Measurements from ENCODE around the gene ZFP69.
"Not testable (repeated sequence)": the region's sequence is repeated elsewhere in the genome, so short reads cannot be mapped to it uniquely, and the experiment has no call there.

Gene ZFP69

GRCh38 chr1:40469327-40469726 is 7.8 kb upstream of the ZFP69 start:
- TF ChIP-seq CTCF (conservative IDR thresholded peaks at IDR 0.05; ENCODE audit: low read depth) = no peak
- DNase-seq (ENCODE audit: low spot score) = no peak
- POLR2A ChIA-PET (ENCODE audit: low non-redundant PET) = no interaction called here
- H3K27ac ChIP-seq = no peak overlapping the region
- CTCF ChIA-PET = interaction anchor here (0.6 kb wide), 1 partner anchor 298 kb away, joined by 3 read pairs; no protein-coding TSS in a partner anchor

- no peak overlapping the region for H3K27ac ChIP-seq
- TF ChIP-seq CTCF (conservative IDR thresholded peaks at IDR 0.05; ENCODE audit: low read depth) = no peak
- CTCF ChIA-PET = no interaction called here
- POLR2A ChIA-PET (ENCODE audit: low non-redundant PET) = no interaction called here
- DNase-seq (ENCODE audit: low spot score) = no peak
These were observed 1.8 kb upstream of the ZFP69 start for GRCh38 chr1:40475268-40475667.

GRCh38 chr1:40477678-40478053 is 576 bp downstream of the ZFP69 start:
- ChIA-PET CTCF (interaction anchor here (0.6 kb wide), 1 partner anchor 750 kb away, joined by 3 read pairs; no protein-coding TSS in a partner anchor), POLR2A (ENCODE audit: low non-redundant PET) (no interaction called here)
- peak overlapping the region; percentile 64 for H3K27ac ChIP-seq
- TF ChIP-seq CTCF (conservative IDR thresholded peaks at IDR 0.05; ENCODE audit: low read depth) = no peak
- DNase-seq (ENCODE audit: low spot score) = peak; percentile 13

GRCh38 chr1:40478276-40478675 is 1.2 kb downstream of the ZFP69 start:
- POLR2A ChIA-PET (ENCODE audit: low non-redundant PET) = no interaction called here
- DNase-seq (ENCODE audit: low spot score) = no peak
- CTCF ChIA-PET = interaction anchor here (0.6 kb wide), 1 partner anchor 749 kb away, joined by 3 read pairs; no protein-coding TSS in a partner anchor
- no peak overlapping the region for H3K27ac ChIP-seq
- TF ChIP-seq CTCF (conservative IDR thresholded peaks at IDR 0.05; ENCODE audit: low read depth) = no peak

GRCh38 chr1:40479156-40479555 is 2.1 kb downstream of the ZFP69 start:
- POLR2A ChIA-PET (ENCODE audit: low non-redundant PET) = no interaction called here
- CTCF ChIA-PET = no interaction called here
- no peak for TF ChIP-seq CTCF (conservative IDR thresholded peaks at IDR 0.05; ENCODE audit: low read depth)
- H3K27ac ChIP-seq = no peak overlapping the region
- no peak for DNase-seq (ENCODE audit: low spot score)

GRCh38 chr1:40495315-40495903 is 18.3 kb downstream of the ZFP69 start:
- POLR2A ChIA-PET (ENCODE audit: low non-redundant PET) = no interaction called here
- DNase-seq (ENCODE audit: low spot score) = no peak
- CTCF ChIA-PET = interaction anchor here (0.5 kb wide), 1 partner anchor 12 kb away, joined by 6 read pairs; no protein-coding TSS in a partner anchor

GRCh38 chr1:40502651-40503050 is 25.6 kb downstream of the ZFP69 start:
- CTCF ChIA-PET = interaction anchor here (0.5 to 0.6 kb wide), 2 partner anchors 31 to 55 kb away, joined by 3 read pairs; no protein-coding TSS in a partner anchor
- H3K27ac ChIP-seq; POLR2A ChIA-PET (ENCODE audit: low non-redundant PET); DNase-seq (ENCODE audit: low spot score): not testable (repeated sequence)

More at GRCh38 chr1:40495315-40495903, 18.3 kb downstream of the ZFP69 start:
- no peak for TF ChIP-seq CTCF (conservative IDR thresholded peaks at IDR 0.05; ENCODE audit: low read depth)
- H3K27ac ChIP-seq = no peak overlapping the region
